GM12878 (cell line): ENCODE data around the gene ITSN2. TPM values are rescaled to one million over a fixed set of nuclear protein-coding genes. Genes with fewer than 3 reads are reported as not detected.

Source experiments
- ATAC-seq: fragments of 200-7000 bp; cut with Tn5 transposase; 3 replicates; pipeline ENCODE4 v1.9.1; 2020; ENCODE audit warnings: mild to moderate bottlenecking, moderate library complexity
- BruUV-seq: library from RNA; stranded (reverse); fragments of 400-500 nt; replicated peaks from 2 replicates; lab custom pipeline; 2021; lab: Mats Ljungman, UMichigan
- CTCF ChIA-PET: fragments of 300-600 bp; sonication (Branson Sonifier 250); formaldehyde crosslinking; extraction: SDS; loops from one replicate; lab custom pipeline; 2021; ENCODE audit warnings: inconsistent platforms; lab: Yijun Ruan, JAX
- POLR2A ChIA-PET: fragments of 350-600 bp; formaldehyde crosslinking; extraction: SDS; loops from one replicate; lab custom pipeline; 2021; ENCODE audit warnings: inconsistent platforms; lab: Charles Lee
- RAD21 ChIA-PET: fragments of 300-600 bp; sonication (Branson Sonifier 250); formaldehyde crosslinking; loops from one replicate; lab custom pipeline; 2023; ENCODE audit warnings: antibody characterized with exemption; ENCODE audit not compliant: unreplicated experiment; lab: Charles Lee
- SMC1A ChIA-PET: fragments of 300-600 bp; sonication (Branson Sonifier 250); formaldehyde crosslinking; loops from one replicate; lab custom pipeline; 2023; ENCODE audit not compliant: unreplicated experiment, uncharacterized antibody; lab: Charles Lee
- DNase-seq: peaks from one replicate; pipeline ENCODE4 v3.0.0-alpha.2; 2011; ENCODE audit warnings: low read depth, low spot score
- FAIRE-seq: peaks from 3 replicates; lab custom pipeline; 2011; peaks lifted over from hg19 to GRCh38; lab: Jason Lieb, UNC
- H2AFZ ChIP-seq: 2 replicates; pipeline ENCODE4 v1.6.0; 2011; ENCODE audit warnings: low read depth, low read length, control low read depth; ENCODE audit not compliant: control insufficient read depth
- H3K27ac ChIP-seq: 2 replicates; pipeline ENCODE4 v1.5.1; 2011; ENCODE audit warnings: control low read depth; ENCODE audit not compliant: control insufficient read depth, insufficient read depth
- H3K27me3 ChIP-seq, 2 experiments: replicated peaks in 1 of 2; 2 replicates each; pipeline versions ENCODE4 v1.6.0 to v1.6.1; 2011; ENCODE audit warnings: low read length in 1 of 2; ENCODE audit not compliant: control insufficient read depth in 2 of 2, insufficient read depth in 2 of 2
- H3K36me3 ChIP-seq, 2 experiments: 2 replicates each; pipeline ENCODE4 v1.5.1; 2011; ENCODE audit warnings: low read length in 1 of 2; ENCODE audit not compliant: control insufficient read depth in 2 of 2, insufficient read depth in 2 of 2
- H3K4me1 ChIP-seq: 2 replicates; pipeline ENCODE4 v1.6.1; 2011; ENCODE audit warnings: mild to moderate bottlenecking, low read length, moderate library complexity, mixed read lengths; ENCODE audit not compliant: control insufficient read depth, insufficient read depth
- H3K4me2 ChIP-seq: 2 replicates; pipeline ENCODE4 v1.6.0; 2011; ENCODE audit warnings: control low read depth; ENCODE audit not compliant: control insufficient read depth, insufficient read depth
- H3K4me3 ChIP-seq: fragments of 200-600 bp; sonication (generic); 2 replicates; pipeline ENCODE4 v1.5.1; 2016
- H3K79me2 ChIP-seq: 2 replicates; pipeline ENCODE4 v1.6.0; 2011; ENCODE audit warnings: low read length; ENCODE audit not compliant: control insufficient read depth, insufficient read depth
- H3K9ac ChIP-seq: 2 replicates; pipeline ENCODE4 v1.8.0; 2011; ENCODE audit warnings: low read length, control low read depth, mixed read lengths; ENCODE audit not compliant: control insufficient read depth, insufficient read depth
- H3K9me3 ChIP-seq: replicated peaks from 3 replicates; pipeline ENCODE4 v1.5.1; 2011; ENCODE audit warnings: mild to moderate bottlenecking, low read length; ENCODE audit not compliant: control insufficient read depth, insufficient read depth
- H4K20me1 ChIP-seq: 2 replicates; pipeline ENCODE4 v1.6.0; 2011; ENCODE audit not compliant: control insufficient read depth, insufficient read depth
- CBX5 ChIP-seq: sonication (generic); IDR thresholded peaks from 2 replicates; pipeline ENCODE4 v1.6.1; 2016; ENCODE audit warnings: low read depth, moderate library complexity, mild to moderate bottlenecking, inconsistent platforms
- MXI1 ChIP-seq: fragments of 150-350 bp; IDR thresholded peaks from 2 replicates; pipeline ENCODE4 v1.6.1; 2011; ENCODE audit warnings: low read depth, mild to moderate bottlenecking, inconsistent platforms, low read length, improper control_type of control experiment
- POLR2AphosphoS5 ChIP-seq: IDR thresholded peaks from 2 replicates; pipeline ENCODE4 v1.6.1; 2011; ENCODE audit warnings: mild to moderate bottlenecking, low read length, inconsistent platforms
- ZNF207 ChIP-seq: fragments of 450-650 bp; IDR thresholded peaks from 2 replicates; pipeline ENCODE4 v1.6.1; 2014; ENCODE audit warnings: antibody characterized with exemption, mild to moderate bottlenecking, borderline replicate concordance
- WGBS: methylation state at CpG from one replicate; pipeline ENCODE4 v1.1.6; 2016; ENCODE audit warnings: low lambda C conversion rate; ENCODE audit not compliant: insufficient replicate concordance, insufficient coverage; ENCODE audit errors: missing lambda C conversion rate; 5-methylcytosine and 5-hydroxymethylcytosine counted together
- in situ Hi-C: fragments of 300-500 bp; cut with MboI; formaldehyde crosslinking; loops from 9 replicates; pipeline ENCODE4 v1.14.3; 2018; ENCODE audit warnings: mixed read lengths
- intact Hi-C: fragments of 100-400 bp; cut with micrococcal nuclease; formaldehyde crosslinking; loops from one replicate; pipeline ENCODE4 v1.14.2; 2022; ENCODE audit not compliant: unreplicated experiment
- polyA plus RNA-seq, 11 experiments: library from polyadenylated mRNA; depleted of rRNA in 4 of 11; unstranded in 6 of 11; stranded (reverse) in 5 of 11; fragments of >200 nt; fragmentation: Nextera tagmentation in 4 of 11; fragmentation: Illumina TruSeq in 1 of 11; extraction: Ambion mirVana in 4 of 11; extraction: Trizol in 1 of 11; gene quantifications; 1 replicate in 1 of 11; 2 replicates in 10 of 11; pipeline versions ENCODE4 v1.2.1 to v1.2.3, GENCODE V29; 2011 to 2016; ENCODE audit warnings: inconsistent platforms in 2 of 11, missing spikeins in 2 of 11, low read depth in 1 of 11
- total RNA-seq, 4 experiments: library from RNA; depleted of rRNA in 3 of 4; stranded (reverse); fragments of >200 nt in 3 of 4; fragmentation: Illumina TruSeq in 1 of 4; extraction: Trizol in 1 of 4; gene quantifications; 2 replicates each; pipeline versions ENCODE4 v1.2.1 to v1.2.3, GENCODE V29; 2013 to 2021
- TF ChIP-seq, protein P1 (sequence below): fragments of 450-650 bp; formaldehyde crosslinking; IDR thresholded peaks from 2 replicates; pipeline ENCODE4 v1.4.0; 2020; ENCODE audit warnings: mild to moderate bottlenecking, moderate library complexity

The ITSN2 gene
- total and polyA plus RNA-seq, 10 of the 15 experiments (the other 5 are each of a cell fraction or from before 2014, with no cell fraction given): 20.5 to 80.0 (median 54.7) TPM

DNA sequence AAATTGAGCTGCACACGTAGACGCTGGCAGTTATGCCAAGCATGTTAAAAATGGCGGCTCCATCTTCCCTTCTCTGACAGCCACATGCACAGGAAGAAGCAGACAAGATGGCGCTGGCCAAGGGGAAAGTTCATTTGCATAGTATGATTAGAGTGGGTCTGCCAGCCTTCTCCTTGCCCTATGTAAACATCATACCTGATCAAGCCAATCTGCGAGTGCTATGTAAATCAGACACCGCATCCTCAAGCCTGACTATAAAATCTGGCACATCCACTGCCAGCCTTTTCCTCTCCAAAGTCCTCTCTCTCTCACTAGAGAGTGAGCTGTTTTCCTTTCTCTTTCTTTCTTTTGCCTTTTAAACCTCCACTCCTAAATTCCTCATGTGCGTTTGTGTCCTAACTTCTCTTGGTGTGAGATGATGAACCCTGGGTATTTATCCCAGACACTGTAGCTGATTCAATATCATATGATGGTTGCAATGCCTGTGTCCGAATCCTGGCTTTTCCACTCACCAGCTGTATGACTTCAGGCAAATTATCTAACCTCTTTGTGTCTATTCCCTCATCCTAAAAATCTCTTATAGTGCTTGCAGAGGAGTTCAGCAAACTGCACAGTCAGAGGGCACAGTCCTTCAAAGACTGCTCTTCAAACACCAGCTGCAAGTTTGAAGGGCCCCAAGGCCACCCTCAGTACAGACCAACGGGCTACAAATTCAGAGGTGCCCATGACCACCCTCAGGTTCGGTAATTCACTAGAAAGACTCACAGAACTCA, 39.3 kb upstream of the ITSN2 start (continued):
- TF ChIP-seq POLR2AphosphoS5 (no peak), CBX5 (no peak)
- TF ChIP-seq, protein P1, sequence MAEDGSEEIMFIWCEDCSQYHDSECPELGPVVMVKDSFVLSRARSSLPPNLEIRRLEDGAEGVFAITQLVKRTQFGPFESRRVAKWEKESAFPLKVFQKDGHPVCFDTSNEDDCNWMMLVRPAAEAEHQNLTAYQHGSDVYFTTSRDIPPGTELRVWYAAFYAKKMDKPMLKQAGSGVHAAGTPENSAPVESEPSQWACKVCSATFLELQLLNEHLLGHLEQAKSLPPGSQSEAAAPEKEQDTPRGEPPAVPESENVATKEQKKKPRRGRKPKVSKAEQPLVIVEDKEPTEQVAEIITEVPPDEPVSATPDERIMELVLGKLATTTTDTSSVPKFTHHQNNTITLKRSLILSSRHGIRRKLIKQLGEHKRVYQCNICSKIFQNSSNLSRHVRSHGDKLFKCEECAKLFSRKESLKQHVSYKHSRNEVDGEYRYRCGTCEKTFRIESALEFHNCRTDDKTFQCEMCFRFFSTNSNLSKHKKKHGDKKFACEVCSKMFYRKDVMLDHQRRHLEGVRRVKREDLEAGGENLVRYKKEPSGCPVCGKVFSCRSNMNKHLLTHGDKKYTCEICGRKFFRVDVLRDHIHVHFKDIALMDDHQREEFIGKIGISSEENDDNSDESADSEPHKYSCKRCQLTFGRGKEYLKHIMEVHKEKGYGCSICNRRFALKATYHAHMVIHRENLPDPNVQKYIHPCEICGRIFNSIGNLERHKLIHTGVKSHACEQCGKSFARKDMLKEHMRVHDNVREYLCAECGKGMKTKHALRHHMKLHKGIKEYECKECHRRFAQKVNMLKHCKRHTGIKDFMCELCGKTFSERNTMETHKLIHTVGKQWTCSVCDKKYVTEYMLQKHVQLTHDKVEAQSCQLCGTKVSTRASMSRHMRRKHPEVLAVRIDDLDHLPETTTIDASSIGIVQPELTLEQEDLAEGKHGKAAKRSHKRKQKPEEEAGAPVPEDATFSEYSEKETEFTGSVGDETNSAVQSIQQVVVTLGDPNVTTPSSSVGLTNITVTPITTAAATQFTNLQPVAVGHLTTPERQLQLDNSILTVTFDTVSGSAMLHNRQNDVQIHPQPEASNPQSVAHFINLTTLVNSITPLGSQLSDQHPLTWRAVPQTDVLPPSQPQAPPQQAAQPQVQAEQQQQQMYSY (CRISPR knock-in tag): no peak

DNA sequence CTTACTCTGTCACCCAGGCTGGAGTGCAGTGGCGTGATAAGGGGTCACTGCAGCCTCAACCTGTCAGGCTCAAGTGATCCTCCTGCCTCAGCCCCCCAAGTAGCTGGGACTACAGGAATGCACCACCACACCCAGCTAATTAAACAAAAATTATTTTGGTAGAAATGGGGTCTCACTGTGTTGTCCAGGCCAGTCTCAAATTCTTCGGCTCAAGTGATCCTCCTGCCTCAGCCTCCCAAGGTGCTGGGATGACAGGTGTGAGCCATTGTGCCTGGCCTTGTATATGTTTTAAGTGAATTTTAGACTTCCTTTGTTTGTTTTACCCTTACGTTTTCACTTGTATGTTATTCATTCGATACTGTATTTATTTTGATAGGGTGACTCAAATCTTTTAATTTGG, 34.7 kb upstream of the ITSN2 start:
- Histone ChIP-seq H3K9me3 (no peaks in the 10 kb centered on the region), H3K4me3 (no peak overlapping the region), H3K4me1 (no peaks in the 10 kb centered on the region), H3K9ac (no peak overlapping the region), H3K27me3 (no peaks in the 10 kb centered on the region), H3K36me3 (no peaks in the 10 kb centered on the region), H3K79me2 (no peaks in the 10 kb centered on the region), H3K27ac (no peak overlapping the region), H2AFZ (no peak overlapping the region), H4K20me1 (no peaks in the 10 kb centered on the region), H3K4me2 (no peak overlapping the region)
- ChIA-PET POLR2A (no interaction called here), RAD21 (no interaction called here), SMC1A (no interaction called here), CTCF (interaction anchor here (1.2 to 2.2 kb wide), 2 partner anchors 15 to 153 kb away, joined by 3 to 12 read pairs; no protein-coding TSS in a partner anchor)
- WGBS: 47% methylated on average over 4 of the region's 4 CpGs
- in situ Hi-C loops (no loop called here), intact Hi-C loops (no loop called here)
- TF ChIP-seq ZNF207: no peak
- no peak for TF ChIP-seq CBX5
- TF ChIP-seq MXI1: no peak
- no peak for DNase-seq
- BruUV-seq: no TSS peak
- FAIRE-seq: no peak
- ATAC-seq: no peak
